Measurements from ENCODE around the gene EFNA1. TPM values are rescaled to one million over a fixed set of nuclear protein-coding genes. Genes with fewer than 3 reads are reported as not detected.
A peak's percentile ranks its signal among the peaks of the same experiment; 100 is the strongest.

The EFNA1 gene
- total and polyA plus RNA-seq, 2 of the 13 experiments (the other 11 are each of a cell fraction or from before 2014, with no cell fraction given): 81.8 to 874 TPM

GRCh38 chr1:155172732-155173477, 45.2 kb downstream of the EFNA1 start, which contains the start of gene KRTCAP2 (continued):
- TF ChIP-seq ZXDC (CRISPR knock-in tag; IDR thresholded peaks at IDR 0.05) (no peak), ZNF775 (CRISPR knock-in tag; IDR thresholded peaks at IDR 0.05; ENCODE audit: borderline replicate concordance) (no peak), HNRNPH1 (optimal IDR thresholded peaks at IDR 0.05; ENCODE audit: low read depth, low read length) (no peak), EEA1 (CRISPR knock-in tag; IDR thresholded peaks at IDR 0.05; ENCODE audit: borderline replicate concordance) (no peak), ATF4 (CRISPR knock-in tag; IDR thresholded peaks at IDR 0.05) (no peak), SRY (CRISPR knock-in tag; IDR thresholded peaks at IDR 0.05) (peak; percentile 68; the same call in 1 of the 2 replicates), ZNF20 (CRISPR knock-in tag; IDR thresholded peaks at IDR 0.05) (no peak), ZBTB1 (CRISPR knock-in tag; IDR thresholded peaks at IDR 0.05; ENCODE audit: borderline replicate concordance) (no peak), RFXANK (CRISPR knock-in tag; IDR thresholded peaks at IDR 0.05) (0 out of 2 replicates have a peak, but pooled peaks have one; percentile 55), ATF6 (CRISPR knock-in tag; conservative IDR thresholded peaks at IDR 0.05) (no peak), REXO4 (CRISPR knock-in tag; IDR thresholded peaks at IDR 0.05; ENCODE audit: borderline replicate concordance) (no peak), ZNF576 (CRISPR knock-in tag; IDR thresholded peaks at IDR 0.05) (no peak), KLF6 (CRISPR knock-in tag; IDR thresholded peaks at IDR 0.05) (no peak; the same call in 1 of the 2 replicates), ZNF333 (CRISPR knock-in tag; IDR thresholded peaks at IDR 0.05; ENCODE audit: borderline replicate concordance) (peak; percentile 43; the same call in 1 of the 2 replicates), ZBTB33 (CRISPR knock-in tag; IDR thresholded peaks at IDR 0.05) (peak; percentile 56; the same call in 1 of the 2 replicates), CENPX (CRISPR knock-in tag; IDR thresholded peaks at IDR 0.05) (no peak), MBNL3 (CRISPR knock-in tag; conservative IDR thresholded peaks at IDR 0.05) (no peak), ZMYM4 (CRISPR knock-in tag; IDR thresholded peaks at IDR 0.05) (peak; percentile 96)

Measured in HepG2 (cell line).